ENCODE results near the gene PRKCSH.

DNA sequence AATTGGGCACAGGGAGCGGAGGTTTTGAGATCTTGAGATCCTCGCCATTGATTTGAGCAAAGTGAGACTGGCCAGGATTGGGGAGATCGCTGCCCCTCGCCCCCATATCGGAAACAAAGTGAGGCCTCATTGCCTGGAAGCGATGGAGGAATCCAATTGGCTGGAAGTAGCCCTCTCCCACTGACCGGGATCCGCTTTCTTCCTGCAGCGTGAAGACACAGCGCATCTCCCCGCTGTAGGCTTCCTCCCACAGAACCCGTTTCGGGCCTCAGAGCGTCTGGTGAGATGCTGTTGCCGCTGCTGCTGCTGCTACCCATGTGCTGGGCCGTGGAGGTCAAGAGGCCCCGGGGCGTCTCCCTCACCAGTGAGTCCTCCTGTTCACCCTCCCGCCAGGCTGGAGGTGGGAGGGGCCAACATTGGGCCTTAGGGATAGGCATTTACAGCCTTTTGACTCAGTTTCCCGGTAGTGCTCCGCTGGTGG is 438 bp downstream of the PRKCSH start:
- TF ChIP-seq TAF1 (IDR thresholded peaks at IDR 0.05; ENCODE audit: borderline replicate concordance, insufficient read depth, low read length) (no peak), POLR2AphosphoS5 (IDR thresholded peaks at IDR 0.05; ENCODE audit: low read depth, low read length) (no peak), SIN3A (IDR thresholded peaks at IDR 0.05; ENCODE audit: borderline replicate concordance, insufficient read depth, low read length) (no peak)
- TF ChIP-seq, protein P1, sequence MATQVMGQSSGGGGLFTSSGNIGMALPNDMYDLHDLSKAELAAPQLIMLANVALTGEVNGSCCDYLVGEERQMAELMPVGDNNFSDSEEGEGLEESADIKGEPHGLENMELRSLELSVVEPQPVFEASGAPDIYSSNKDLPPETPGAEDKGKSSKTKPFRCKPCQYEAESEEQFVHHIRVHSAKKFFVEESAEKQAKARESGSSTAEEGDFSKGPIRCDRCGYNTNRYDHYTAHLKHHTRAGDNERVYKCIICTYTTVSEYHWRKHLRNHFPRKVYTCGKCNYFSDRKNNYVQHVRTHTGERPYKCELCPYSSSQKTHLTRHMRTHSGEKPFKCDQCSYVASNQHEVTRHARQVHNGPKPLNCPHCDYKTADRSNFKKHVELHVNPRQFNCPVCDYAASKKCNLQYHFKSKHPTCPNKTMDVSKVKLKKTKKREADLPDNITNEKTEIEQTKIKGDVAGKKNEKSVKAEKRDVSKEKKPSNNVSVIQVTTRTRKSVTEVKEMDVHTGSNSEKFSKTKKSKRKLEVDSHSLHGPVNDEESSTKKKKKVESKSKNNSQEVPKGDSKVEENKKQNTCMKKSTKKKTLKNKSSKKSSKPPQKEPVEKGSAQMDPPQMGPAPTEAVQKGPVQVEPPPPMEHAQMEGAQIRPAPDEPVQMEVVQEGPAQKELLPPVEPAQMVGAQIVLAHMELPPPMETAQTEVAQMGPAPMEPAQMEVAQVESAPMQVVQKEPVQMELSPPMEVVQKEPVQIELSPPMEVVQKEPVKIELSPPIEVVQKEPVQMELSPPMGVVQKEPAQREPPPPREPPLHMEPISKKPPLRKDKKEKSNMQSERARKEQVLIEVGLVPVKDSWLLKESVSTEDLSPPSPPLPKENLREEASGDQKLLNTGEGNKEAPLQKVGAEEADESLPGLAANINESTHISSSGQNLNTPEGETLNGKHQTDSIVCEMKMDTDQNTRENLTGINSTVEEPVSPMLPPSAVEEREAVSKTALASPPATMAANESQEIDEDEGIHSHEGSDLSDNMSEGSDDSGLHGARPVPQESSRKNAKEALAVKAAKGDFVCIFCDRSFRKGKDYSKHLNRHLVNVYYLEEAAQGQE (IDR thresholded peaks at IDR 0.05; ENCODE audit: insufficient read depth in 1 of 2, low read depth in 2 of 2, low read length in 2 of 2), result no peak
